Mononuclear cell (primary cell): Measurements from ENCODE around the gene DDX1. TPM values are rescaled to one million over a fixed set of nuclear protein-coding genes. Genes with fewer than 3 reads are reported as not detected.

Experiments
- H3K27me3 ChIP-seq: 2 replicates; pipeline ENCODE4 v1.6.0; 2011; ENCODE audit warnings: low read length, control low read depth; ENCODE audit not compliant: insufficient read depth
- H3K4me1 ChIP-seq: 2 replicates; pipeline ENCODE4 v1.5.1; 2011; ENCODE audit warnings: mild to moderate bottlenecking, low read length, control low read depth; ENCODE audit not compliant: insufficient read depth
- H3K4me3 ChIP-seq: 2 replicates; pipeline ENCODE4 v1.5.1; 2011; ENCODE audit warnings: mild to moderate bottlenecking, low read length, moderate library complexity
- H3K9me3 ChIP-seq: 2 replicates; pipeline ENCODE4 v1.5.1; 2011; ENCODE audit warnings: low read depth, mild to moderate bottlenecking, control low read depth, low read length
- total RNA-seq: library from RNA; depleted of rRNA; stranded (reverse); fragments of >200 nt; gene quantifications from one replicate; pipeline ENCODE4 v1.2.3, GENCODE V29; 2012

DDX1 gene
- total RNA-seq, 1 donor: 55.5 TPM

DNA sequence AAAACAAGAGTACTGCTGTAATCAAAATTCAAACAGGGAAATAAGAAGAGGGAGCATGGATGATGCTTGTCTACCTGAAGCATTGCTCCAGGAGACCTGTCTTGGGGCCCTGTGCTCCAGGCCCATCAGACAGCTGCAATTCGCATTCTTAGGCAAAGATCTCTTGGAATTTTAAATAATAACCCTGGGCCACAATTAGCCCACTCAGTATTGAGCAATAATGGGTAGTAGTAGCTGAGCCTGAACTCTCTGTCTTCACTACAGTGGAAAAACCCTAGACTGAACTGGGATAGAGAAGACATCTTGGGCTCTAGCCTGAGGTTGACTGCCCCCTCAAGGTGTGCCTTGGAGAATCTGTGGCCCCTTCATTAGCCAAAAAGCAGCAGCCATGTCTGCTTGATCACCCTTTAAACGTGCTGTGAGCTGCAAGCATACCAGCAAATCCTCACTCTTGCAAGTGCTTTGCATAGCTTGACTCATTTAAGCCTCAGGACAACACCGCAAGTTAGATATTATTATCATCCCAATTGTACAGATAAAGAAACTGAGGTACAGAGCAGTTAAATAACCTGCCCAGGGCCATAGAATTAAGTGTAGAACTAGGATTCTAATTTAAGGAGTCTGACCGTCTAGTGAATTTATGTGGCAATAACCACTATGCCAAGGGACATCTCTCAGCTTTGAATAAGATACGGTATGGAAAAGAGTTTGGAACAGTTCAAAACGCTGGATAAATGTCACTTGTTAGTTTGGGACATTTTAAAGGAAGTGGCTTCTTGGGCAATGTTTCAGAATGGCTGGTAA, 69.0 kb downstream of the DDX1 start:
- no peak overlapping the region for H3K4me3 ChIP-seq
- no peaks in the 10 kb centered on the region for H3K4me1 ChIP-seq
- H3K9me3 ChIP-seq: no peaks in the 10 kb centered on the region
- no peaks in the 10 kb centered on the region for H3K27me3 ChIP-seq

DNA sequence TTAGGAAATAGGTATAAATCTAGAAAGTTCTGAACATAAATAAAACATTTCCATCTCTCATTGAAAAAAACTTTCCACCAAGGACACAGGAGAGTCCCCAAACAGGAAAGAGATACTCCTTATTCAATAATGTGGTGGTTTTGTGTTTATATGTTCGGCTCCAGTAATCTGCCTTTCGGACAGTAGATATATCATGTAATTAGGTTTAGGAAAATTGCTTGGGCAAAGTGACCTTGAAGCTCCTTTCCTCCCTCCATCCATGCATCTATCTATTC, 69.6 kb downstream of the DDX1 start:
- no peaks in the 10 kb centered on the region for H3K9me3 ChIP-seq
- no peaks in the 10 kb centered on the region for H3K27me3 ChIP-seq
- no peaks in the 10 kb centered on the region for H3K4me1 ChIP-seq
- H3K4me3 ChIP-seq: no peak overlapping the region

DNA sequence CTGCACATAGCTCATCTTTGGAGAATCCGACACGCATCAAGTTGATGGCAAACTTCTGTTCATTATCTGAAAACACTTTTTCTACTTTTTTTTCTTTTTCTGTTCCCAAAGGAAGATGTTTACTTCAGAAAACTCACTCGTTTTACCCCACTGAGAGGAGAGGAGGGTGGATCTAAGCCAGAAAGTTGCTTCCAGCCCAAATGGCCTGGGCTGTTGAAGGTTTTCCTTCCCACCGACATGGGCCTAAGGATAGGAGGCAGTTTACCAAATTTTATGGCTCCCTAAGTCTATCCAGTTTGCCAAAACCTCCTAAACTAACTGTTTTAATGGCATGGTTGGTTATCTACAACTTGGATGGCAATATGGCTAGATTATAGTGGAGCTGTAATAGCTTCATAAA, 70.4 kb downstream of the DDX1 start:
- no peaks in the 10 kb centered on the region for H3K4me1 ChIP-seq
- no peak overlapping the region for H3K4me3 ChIP-seq
- no peaks in the 10 kb centered on the region for H3K27me3 ChIP-seq
- no peaks in the 10 kb centered on the region for H3K9me3 ChIP-seq

DNA sequence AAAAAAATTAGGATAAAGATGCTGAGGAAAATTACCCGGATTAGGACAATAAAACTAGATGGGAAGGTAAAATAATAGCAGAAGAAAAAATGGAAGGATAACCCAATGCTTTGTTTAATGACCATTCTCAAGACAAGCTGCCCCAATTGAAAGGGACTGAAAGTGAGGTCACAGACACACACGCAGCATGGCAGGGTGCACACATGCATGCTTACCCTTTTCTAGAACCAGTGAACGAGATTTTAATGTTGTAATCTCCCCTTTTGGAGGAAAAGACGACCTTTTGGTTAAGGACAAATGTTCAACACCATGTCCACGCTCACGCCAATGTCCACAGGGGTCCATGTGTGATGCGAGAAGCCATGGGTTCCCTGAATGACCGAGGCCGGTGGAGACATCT, 70.9 kb downstream of the DDX1 start:
- Histone ChIP-seq H3K9me3 (no peaks in the 10 kb centered on the region), H3K4me1 (no peaks in the 10 kb centered on the region), H3K27me3 (no peaks in the 10 kb centered on the region), H3K4me3 (no peak overlapping the region)

DNA sequence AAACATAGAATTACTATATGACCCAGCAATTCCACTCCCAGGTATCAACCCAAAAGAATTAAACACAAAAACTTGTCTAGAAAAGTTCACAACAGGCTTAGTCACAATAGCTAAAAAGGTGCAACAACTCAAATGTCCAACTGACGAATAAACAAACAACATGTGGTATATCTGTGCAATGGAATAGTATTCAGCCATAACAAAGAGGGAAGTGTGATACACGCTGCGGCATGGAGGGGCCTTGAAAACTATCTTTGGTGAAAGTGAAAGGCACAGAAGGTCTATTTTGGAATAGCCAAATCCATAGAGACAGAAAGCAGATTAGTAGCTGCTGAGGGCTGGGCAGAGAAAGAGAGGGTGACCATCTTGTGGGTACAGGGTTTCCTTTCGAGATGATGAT, 72.1 kb downstream of the DDX1 start:
- Histone ChIP-seq H3K27me3 (no peaks in the 10 kb centered on the region), H3K9me3 (no peaks in the 10 kb centered on the region), H3K4me1 (no peaks in the 10 kb centered on the region), H3K4me3 (no peak overlapping the region)

DNA sequence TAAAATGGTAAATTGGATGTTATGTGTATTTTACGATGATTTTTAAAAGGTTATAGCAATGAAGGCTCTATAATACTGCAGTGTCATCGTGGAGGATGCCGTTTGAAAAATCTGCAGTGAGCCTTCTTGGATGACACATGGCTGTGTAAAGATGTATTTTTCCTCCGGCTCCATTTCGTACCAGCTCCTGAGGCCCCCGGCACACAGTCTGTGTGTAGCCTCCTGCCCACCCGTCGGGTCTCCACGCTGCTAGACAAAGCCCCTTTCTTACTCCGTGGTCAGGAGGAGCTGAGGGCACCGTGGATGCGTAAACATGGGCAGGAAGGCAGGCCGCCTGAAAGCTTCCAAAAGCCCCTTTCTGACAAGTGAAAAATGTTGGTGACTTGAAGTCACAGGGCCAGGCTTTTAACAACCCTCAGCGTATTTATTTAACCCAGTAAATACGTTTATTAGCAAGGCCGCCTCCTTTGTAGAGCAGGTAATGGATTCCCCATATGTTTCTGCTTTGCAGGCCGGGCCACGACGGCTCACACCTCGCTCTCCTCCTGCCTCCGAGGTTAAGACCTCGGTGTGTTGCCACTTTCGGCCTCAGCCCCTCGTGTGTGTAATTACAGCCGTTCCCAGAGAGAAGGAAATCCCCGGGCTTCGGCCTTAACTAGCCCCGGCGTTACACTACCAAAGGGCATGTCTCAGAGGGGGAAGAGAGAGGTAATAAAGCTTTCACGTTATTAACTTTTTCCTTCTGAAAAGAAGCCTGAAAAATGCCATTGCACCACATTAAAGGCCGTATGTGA, 72.8 kb downstream of the DDX1 start:
- no peaks in the 10 kb centered on the region for H3K27me3 ChIP-seq
- no peaks in the 10 kb centered on the region for H3K4me1 ChIP-seq
- H3K4me3 ChIP-seq: no peak overlapping the region
- no peaks in the 10 kb centered on the region for H3K9me3 ChIP-seq

DNA sequence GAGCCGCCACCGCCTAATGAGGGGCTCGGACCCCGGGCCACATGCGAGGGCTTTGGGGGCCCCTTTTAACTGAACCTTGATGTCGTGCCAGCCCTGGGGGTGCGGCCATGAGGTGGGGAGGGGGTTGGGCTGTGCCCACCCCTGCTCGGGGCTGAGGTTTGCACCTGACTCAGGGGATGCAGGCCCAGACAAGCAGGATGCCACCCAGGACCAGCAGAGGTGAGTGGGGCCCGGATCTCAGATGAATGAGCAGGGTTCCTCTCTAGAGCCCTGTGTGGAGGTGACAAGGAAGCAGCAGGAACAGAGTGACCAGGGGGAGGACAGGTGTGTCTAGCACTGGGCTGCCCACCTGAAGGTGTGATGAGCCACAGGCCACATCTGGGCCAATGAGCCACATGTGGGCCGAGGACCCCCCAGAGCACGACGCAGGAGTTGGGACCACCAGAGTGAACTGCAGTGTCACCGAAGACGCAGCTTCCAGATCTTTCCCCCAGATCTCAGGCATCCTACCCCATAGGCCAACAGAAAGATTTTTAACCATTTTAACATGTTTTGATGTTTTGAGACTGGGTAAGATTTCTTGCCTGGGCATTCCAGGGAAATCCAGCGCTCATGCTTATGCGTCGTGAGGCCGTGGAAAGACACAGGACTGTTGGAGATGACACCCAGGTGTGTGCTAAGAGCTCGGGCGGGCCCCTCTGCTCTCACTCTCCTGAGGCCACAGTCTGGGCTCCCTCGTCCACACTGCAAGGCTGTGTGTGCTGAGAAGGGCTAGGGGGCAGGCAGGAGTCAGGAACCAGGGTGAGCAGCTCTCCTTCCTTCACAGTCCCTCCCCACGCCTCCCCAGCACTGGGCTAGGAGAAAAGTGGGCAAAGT, 73.6 kb downstream of the DDX1 start:
- Histone ChIP-seq H3K4me3 (no peak overlapping the region), H3K27me3 (no peaks in the 10 kb centered on the region), H3K4me1 (no peaks in the 10 kb centered on the region), H3K9me3 (no peaks in the 10 kb centered on the region)

DNA sequence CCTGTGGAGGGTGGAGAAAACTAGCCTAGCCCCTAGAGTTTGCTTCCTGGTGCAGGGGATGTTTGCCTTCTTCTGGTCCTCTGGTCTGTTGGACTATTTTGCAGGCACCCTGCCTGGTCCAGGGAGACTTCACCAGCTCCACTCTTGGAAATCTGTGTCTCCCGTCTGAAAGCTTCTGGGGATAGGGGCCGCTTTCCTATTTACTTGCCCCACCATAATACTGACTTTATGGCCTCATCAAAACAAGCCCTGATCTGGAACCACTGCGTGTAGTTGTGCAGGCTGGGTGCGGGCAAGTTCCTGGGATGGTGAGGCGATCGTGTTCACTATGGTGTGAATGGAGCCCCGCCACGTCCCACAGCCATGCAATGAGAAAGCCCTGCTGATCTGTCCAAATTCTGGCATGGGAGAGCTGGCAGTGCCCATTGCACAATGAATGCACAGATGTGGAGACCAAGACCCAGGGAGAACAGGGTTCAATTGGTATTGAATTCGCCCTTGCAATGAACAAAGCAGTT, 74.3 kb downstream of the DDX1 start:
- Histone ChIP-seq H3K9me3 (no peaks in the 10 kb centered on the region), H3K27me3 (no peaks in the 10 kb centered on the region), H3K4me1 (no peaks in the 10 kb centered on the region), H3K4me3 (no peak overlapping the region)

DNA sequence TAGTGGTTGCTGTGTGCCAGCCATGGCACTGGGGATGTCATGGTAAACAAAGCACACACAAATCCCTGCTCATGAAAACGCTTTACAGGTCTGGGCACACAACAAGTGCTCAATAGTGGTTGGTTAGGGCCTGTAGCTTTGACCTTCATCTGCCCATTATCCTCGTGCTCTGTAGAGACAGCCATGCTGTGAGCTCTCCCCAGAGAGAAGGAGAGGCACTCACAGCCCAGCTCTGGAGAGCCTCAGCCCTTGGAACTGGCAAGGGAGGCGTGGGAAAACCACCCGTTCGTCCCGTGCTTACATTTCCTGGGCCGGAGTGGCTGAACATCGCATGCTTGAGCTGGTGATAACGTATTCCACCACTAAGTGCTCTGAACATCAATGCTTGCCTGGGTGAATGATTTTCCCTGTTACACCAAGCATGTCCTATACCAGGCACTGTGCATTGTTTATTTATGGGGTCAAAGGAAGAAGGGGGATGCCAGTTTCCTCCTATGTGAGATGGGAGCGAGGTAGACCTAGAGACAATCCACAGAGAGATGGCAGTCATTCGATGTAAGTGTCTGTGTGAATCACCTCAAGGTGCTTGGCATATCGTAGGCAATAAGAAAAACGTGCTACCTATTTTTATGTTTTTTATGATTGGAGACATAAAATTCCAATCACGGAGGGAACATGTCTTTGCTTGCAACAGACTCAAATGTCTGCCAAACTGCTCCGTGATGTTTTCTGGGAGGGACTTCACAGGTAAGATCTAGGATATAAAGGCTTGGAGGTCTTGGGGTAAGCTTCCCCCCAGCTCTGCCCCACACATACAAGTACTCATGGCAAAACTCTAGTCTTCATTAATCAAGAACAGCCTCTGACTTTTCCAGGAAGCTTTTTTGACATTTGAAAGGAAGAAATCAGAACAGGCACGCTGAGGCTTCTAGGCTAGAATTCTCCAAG, 75.5 kb downstream of the DDX1 start:
- H3K4me1 ChIP-seq: no peaks in the 10 kb centered on the region
- no peaks in the 10 kb centered on the region for H3K27me3 ChIP-seq
- no peak overlapping the region for H3K4me3 ChIP-seq
- H3K9me3 ChIP-seq: no peaks in the 10 kb centered on the region

DNA sequence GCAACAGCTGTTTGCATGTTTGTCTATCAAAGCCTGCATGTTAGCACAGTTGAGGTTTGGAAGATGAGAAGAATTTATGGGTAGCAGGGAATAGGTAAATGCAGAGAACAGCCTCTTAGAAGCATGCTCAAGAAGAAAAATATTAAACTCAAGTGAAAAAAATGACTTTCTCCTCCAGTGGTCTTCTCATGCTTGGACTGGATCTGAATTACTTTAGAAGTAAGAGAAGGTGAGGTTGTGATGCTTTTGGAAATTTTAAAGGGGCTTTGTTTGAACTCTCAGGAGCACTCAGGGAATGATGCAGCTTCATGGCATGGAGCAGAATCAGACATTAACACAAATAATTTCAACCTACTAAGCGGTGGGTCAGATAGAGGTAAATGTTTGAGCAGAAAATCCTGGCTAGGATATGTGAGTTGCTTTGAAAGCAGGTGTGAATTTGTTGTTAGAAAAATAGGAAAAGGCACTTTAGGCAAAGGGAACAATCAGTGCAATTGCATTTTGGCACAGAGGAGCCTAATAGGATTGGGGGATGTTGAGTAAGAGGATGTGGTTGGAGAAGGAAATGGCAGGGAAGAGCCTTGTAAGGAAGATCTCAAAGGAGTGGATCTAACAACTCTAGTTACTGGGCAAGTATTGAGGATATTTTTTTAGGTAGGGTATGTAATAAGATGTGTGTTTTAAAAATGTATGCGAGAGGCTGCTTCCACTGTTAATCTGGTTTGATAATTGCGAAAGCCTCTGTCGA, 76.3 kb downstream of the DDX1 start:
- no peaks in the 10 kb centered on the region for H3K4me1 ChIP-seq
- H3K4me3 ChIP-seq: no peak overlapping the region
- no peaks in the 10 kb centered on the region for H3K27me3 ChIP-seq
- no peaks in the 10 kb centered on the region for H3K9me3 ChIP-seq

DNA sequence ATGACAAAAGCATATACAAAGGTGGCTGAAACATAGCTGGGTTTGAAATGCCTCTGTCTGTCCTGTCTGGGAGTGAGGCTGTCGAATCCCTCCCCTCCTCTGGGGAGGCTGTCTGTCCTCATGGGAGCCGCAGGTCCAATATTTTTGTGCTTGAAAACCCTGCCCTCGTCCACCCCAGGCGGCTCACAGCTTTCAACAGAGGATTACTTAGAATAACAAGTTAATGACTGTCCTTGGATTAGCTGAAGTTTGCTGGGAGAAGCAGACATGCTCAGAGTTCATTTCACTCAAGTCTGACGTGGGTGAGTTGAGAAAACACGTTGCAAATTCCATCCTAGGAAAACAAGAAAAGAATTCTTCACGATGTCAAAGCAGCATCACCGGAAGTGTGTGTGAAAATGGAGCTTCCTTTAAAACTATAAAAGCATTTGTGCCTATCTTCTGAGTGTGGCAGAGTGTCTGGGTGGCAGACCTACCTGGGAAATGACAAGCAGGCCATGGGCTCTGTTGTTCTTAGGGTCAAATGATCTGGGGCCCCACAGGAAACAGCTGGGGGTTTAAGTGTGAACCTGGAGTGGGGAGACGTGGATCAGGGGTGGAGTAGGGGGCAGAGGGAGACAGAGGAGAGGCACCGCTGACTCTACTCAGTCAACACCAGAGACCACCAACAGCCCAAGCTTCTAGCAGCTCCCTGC, 77.1 kb downstream of the DDX1 start:
- no peaks in the 10 kb centered on the region for H3K9me3 ChIP-seq
- H3K4me1 ChIP-seq: no peaks in the 10 kb centered on the region
- no peak overlapping the region for H3K4me3 ChIP-seq
- no peaks in the 10 kb centered on the region for H3K27me3 ChIP-seq

DNA sequence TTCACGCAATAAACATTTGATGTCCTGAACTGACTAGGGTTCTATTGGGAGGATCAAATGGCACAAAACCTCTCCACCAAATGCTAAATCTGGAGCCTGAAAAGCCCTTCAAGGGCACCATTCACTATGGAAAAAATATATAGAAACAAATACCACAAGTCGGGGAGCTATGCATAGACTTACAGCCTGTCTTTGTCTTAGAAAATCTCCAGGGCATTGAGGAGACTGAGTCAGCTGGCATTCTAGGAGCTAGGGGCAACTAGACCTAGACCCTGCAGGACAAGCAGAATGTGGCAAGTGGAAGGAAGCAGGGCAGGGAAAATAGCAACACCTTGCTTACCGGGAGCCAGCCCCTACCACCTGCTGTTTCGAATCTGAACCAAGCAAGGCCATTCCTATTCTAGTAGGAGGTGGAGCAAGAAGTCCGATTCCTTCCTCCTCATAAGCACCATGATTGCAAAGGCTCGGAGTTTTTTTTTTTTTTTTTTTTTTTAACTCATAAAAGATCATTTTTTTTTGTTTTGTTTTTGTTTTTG, 77.8 kb downstream of the DDX1 start:
- H3K4me1 ChIP-seq: no peaks in the 10 kb centered on the region
- H3K4me3 ChIP-seq: no peak overlapping the region
- H3K27me3 ChIP-seq: no peaks in the 10 kb centered on the region
- H3K9me3 ChIP-seq: no peaks in the 10 kb centered on the region

DNA sequence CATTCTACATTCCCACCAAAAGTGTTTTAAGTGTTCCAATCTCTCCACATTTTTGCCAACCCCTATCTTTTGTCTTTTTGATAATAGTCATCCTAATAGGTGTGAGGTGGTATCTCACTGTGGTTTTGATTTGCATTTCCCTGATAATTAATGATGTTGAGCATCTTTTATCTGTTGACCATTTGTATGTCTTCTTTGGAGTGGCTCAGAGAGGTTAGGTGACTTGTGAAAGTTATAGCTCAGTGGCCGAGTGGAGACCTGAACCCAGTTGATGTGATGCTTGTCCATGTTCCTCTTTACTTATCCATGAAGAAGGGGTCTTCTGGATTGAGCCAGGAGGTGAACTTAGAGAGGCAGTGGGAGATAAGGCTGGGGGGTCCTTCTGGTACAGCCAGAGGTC, 78.8 kb downstream of the DDX1 start:
- Histone ChIP-seq H3K4me3 (no peak overlapping the region), H3K4me1 (no peaks in the 10 kb centered on the region), H3K9me3 (no peaks in the 10 kb centered on the region), H3K27me3 (no peaks in the 10 kb centered on the region)
